WTC11 (cell line): ENCODE data around the gene SOCS7. TPM values are rescaled to one million over a fixed set of nuclear protein-coding genes. Genes with fewer than 3 reads are reported as not detected.

Experiments
- ATAC-seq: fragments of 200-7000 bp; cut with Tn5 transposase; 2 replicates; pipeline ENCODE4 v1.10.0; 2021; ENCODE audit warnings: mild to moderate bottlenecking, moderate library complexity
- CTCF ChIA-PET: fragments of 300-600 bp; sonication (Branson Sonifier 250); formaldehyde crosslinking; loops from one replicate; lab custom pipeline; 2021; ENCODE audit warnings: antibody characterized with exemption; lab: Charles Lee
- POLR2A ChIA-PET: fragments of 350-600 bp; sonication (Branson Sonifier 250); formaldehyde crosslinking; loops from one replicate; lab custom pipeline; 2021; ENCODE audit warnings: antibody characterized with exemption; lab: Charles Lee
- DNase-seq: peaks from one replicate; pipeline ENCODE4 v3.0.0; 2021; ENCODE audit warnings: low spot score
- H3K27ac Mint-ChIP-seq: 2 replicates; pipeline ENCODE4 v1.8.0; 2021; ENCODE audit warnings: mixed read lengths
- H3K27me3 Mint-ChIP-seq: 2 replicates; pipeline ENCODE4 v1.8.0; 2021; ENCODE audit warnings: low read depth, mild to moderate bottlenecking, moderate library complexity, mixed read lengths
- H3K36me3 Mint-ChIP-seq: 2 replicates; pipeline ENCODE4 v1.8.0; 2021; ENCODE audit warnings: mixed read lengths
- H3K4me1 Mint-ChIP-seq: 2 replicates; pipeline ENCODE4 v1.8.0; 2022; ENCODE audit warnings: mixed read lengths
- H3K4me3 Mint-ChIP-seq: 2 replicates; pipeline ENCODE4 v1.8.0; 2021; ENCODE audit warnings: mild to moderate bottlenecking, moderate library complexity, mixed read lengths
- H3K9me3 Mint-ChIP-seq: 2 replicates; pipeline ENCODE4 v1.8.0; 2021; ENCODE audit warnings: mixed read lengths
- CBFB ChIP-seq: sonication (generic); formaldehyde crosslinking; IDR thresholded peaks from 2 replicates; pipeline ENCODE4 v1.8.1; 2022; ENCODE audit warnings: mild to moderate bottlenecking, low read depth, missing genetic modification reagents
- ERG ChIP-seq: fragments of 250-450 bp; sonication (Bioruptor Pico); IDR thresholded peaks from 2 replicates; pipeline ENCODE4 v1.8.0; 2021; ENCODE audit warnings: mild to moderate bottlenecking
- ETV6 ChIP-seq: sonication (generic); formaldehyde crosslinking; IDR thresholded peaks from 2 replicates; pipeline ENCODE4 v1.8.1; 2022; ENCODE audit warnings: mild to moderate bottlenecking, missing genetic modification reagents
- FOXJ3 ChIP-seq: sonication (generic); formaldehyde crosslinking; IDR thresholded peaks from 2 replicates; pipeline ENCODE4 v1.9.0; 2021; ENCODE audit warnings: missing genetic modification reagents, mild to moderate bottlenecking, borderline replicate concordance
- FOXP1 ChIP-seq: sonication (generic); formaldehyde crosslinking; IDR thresholded peaks from 2 replicates; pipeline ENCODE4 v1.8.0; 2022; ENCODE audit warnings: missing genetic modification reagents, mild to moderate bottlenecking, moderate library complexity, borderline replicate concordance
- IRF2 ChIP-seq: sonication (generic); formaldehyde crosslinking; IDR thresholded peaks from 2 replicates; pipeline ENCODE4 v1.8.0; 2022; ENCODE audit warnings: low read depth, missing genetic modification reagents, borderline replicate concordance
- JAZF1 ChIP-seq: fragments of 250-450 bp; sonication (Bioruptor Pico); IDR thresholded peaks from 2 replicates; pipeline ENCODE4 v1.9.0; 2021; ENCODE audit warnings: moderate library complexity, mild to moderate bottlenecking, inconsistent platforms
- NFATC4 ChIP-seq: fragments of 250-450 bp; sonication (Bioruptor Pico); IDR thresholded peaks from 2 replicates; pipeline ENCODE4 v1.9.0; 2021; ENCODE audit warnings: mild to moderate bottlenecking
- NR3C1 ChIP-seq: sonication (generic); formaldehyde crosslinking; conservative IDR thresholded peaks from 2 replicates; pipeline ENCODE4 v1.8.1; 2023; ENCODE audit warnings: low read depth, mild to moderate bottlenecking, missing genetic modification reagents
- RELA ChIP-seq: sonication (generic); formaldehyde crosslinking; IDR thresholded peaks from 2 replicates; pipeline ENCODE4 v1.8.1; 2022; ENCODE audit warnings: missing genetic modification reagents, mild to moderate bottlenecking, borderline replicate concordance
- SMAD4 ChIP-seq: sonication (generic); formaldehyde crosslinking; IDR thresholded peaks from 2 replicates; pipeline ENCODE4 v1.8.0; 2022; ENCODE audit warnings: mild to moderate bottlenecking, missing genetic modification reagents
- SP1 ChIP-seq: sonication (generic); formaldehyde crosslinking; conservative IDR thresholded peaks from 2 replicates; pipeline ENCODE4 v1.8.1; 2022; ENCODE audit warnings: missing genetic modification reagents
- TCF7 ChIP-seq: sonication (generic); formaldehyde crosslinking; IDR thresholded peaks from 2 replicates; pipeline ENCODE4 v1.8.0; 2022; ENCODE audit warnings: mild to moderate bottlenecking, low read depth, missing genetic modification reagents, moderate library complexity
- TEAD4 ChIP-seq: sonication (generic); formaldehyde crosslinking; IDR thresholded peaks from 2 replicates; pipeline ENCODE4 v1.8.0; 2022; ENCODE audit warnings: mild to moderate bottlenecking, missing genetic modification reagents
- ZNF138 ChIP-seq: sonication (generic); formaldehyde crosslinking; conservative IDR thresholded peaks from 2 replicates; pipeline ENCODE4 v1.8.1; 2022; ENCODE audit warnings: mild to moderate bottlenecking, moderate library complexity, missing genetic modification reagents
- ZNF219 ChIP-seq: sonication (generic); formaldehyde crosslinking; IDR thresholded peaks from 2 replicates; pipeline ENCODE4 v1.8.0; 2023; ENCODE audit warnings: missing genetic modification reagents, mild to moderate bottlenecking, borderline replicate concordance
- ZNF232 ChIP-seq: sonication (generic); formaldehyde crosslinking; IDR thresholded peaks from 2 replicates; pipeline ENCODE4 v1.8.0; 2022; ENCODE audit warnings: mild to moderate bottlenecking, missing genetic modification reagents
- ZNF263 ChIP-seq: sonication (generic); formaldehyde crosslinking; IDR thresholded peaks from 2 replicates; pipeline ENCODE4 v1.8.1; 2022; ENCODE audit warnings: low read depth, mild to moderate bottlenecking, moderate library complexity, missing genetic modification reagents
- ZNF416 ChIP-seq: fragments of 250-450 bp; sonication (Bioruptor Pico); IDR thresholded peaks from 2 replicates; pipeline ENCODE4 v1.9.0; 2021; ENCODE audit warnings: mild to moderate bottlenecking, inconsistent platforms
- ZNF423 ChIP-seq: fragments of 250-450 bp; sonication (Bioruptor Pico); IDR thresholded peaks from 2 replicates; pipeline ENCODE4 v2.1.2; 2022; ENCODE audit warnings: mild to moderate bottlenecking, moderate library complexity
- ZNF671 ChIP-seq: fragments of 250-450 bp; sonication (Bioruptor Pico); IDR thresholded peaks from 2 replicates; pipeline ENCODE4 v1.8.0; 2021; ENCODE audit warnings: mild to moderate bottlenecking
- total RNA-seq: library from RNA; stranded (reverse); gene quantifications from 3 replicates; pipeline ENCODE4 v1.2.3, GENCODE V29; 2021
- TF ChIP-seq, protein P1 (sequence below): sonication (generic); formaldehyde crosslinking; IDR thresholded peaks from 2 replicates; pipeline ENCODE4 v1.8.0; 2023; ENCODE audit warnings: mild to moderate bottlenecking, missing genetic modification reagents
- TF ChIP-seq, protein P2 (sequence below): sonication (generic); formaldehyde crosslinking; IDR thresholded peaks from 2 replicates; pipeline ENCODE4 v1.8.0; 2022; ENCODE audit warnings: mild to moderate bottlenecking, missing genetic modification reagents
- TF ChIP-seq, protein P3 (sequence below): sonication (generic); formaldehyde crosslinking; IDR thresholded peaks from 2 replicates; pipeline ENCODE4 v1.8.0; 2022; ENCODE audit warnings: mild to moderate bottlenecking, missing genetic modification reagents
- TF ChIP-seq, protein P4 (sequence below): fragments of 250-450 bp; sonication (Bioruptor Pico); conservative IDR thresholded peaks from 2 replicates; pipeline ENCODE4 v1.9.0; 2021; ENCODE audit warnings: mild to moderate bottlenecking
- TF ChIP-seq, protein P5 (sequence below): fragments of 200-600 bp; IDR thresholded peaks from 2 replicates; pipeline ENCODE4 v1.8.0; 2022; ENCODE audit warnings: antibody characterized with exemption

SOCS7 gene
- total RNA-seq, 1 experiment from 2014 or later: 33.6 TPM

DNA sequence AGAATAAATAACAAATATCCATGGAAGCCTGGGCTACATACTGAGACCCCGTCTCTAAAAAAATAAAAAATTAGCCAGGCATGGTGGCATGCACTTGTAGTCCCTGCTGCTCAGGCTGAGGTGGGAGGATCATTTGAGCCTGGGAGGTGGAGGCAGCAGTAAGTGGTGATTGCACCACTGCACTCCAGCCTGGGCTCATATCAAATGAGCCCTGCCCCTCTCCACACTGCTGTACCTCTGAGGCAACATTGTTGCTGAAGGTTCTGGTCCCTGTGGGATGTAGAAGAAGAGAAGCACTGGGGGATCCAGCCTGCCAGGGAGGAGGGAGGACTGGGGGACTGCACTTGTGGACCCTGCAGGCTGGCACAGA lies 65.2 kb downstream of the SOCS7 start:
- Mint-ChIP-seq H3K27ac (no peak overlapping the region), H3K36me3 (no peaks in the 10 kb centered on the region), H3K4me1 (peaks cover 63% of the 10 kb centered on the region), H3K27me3 (peaks cover 38% of the 10 kb centered on the region), H3K9me3 (no peaks in the 10 kb centered on the region), H3K4me3 (peak overlapping the region; percentile 14; the same call in 1 of the 2 replicates)
- ATAC-seq: no peak
- ChIA-PET POLR2A (interaction anchor here (5.4 kb wide), 1 partner anchor 36 kb away, joined by 26 read pairs; no protein-coding TSS in a partner anchor), CTCF (interaction anchor here (1.2 to 9.5 kb wide), 4 partner anchors 27 to 92 kb away, joined by 3 to 222 read pairs (median 12); no protein-coding TSS in a partner anchor)
- DNase-seq: no peak
- TF ChIP-seq NFATC4 (no peak), ZNF671 (CRISPR knock-in tag) (no peak), ZNF263 (CRISPR knock-in tag) (no peak), ETV6 (CRISPR knock-in tag) (no peak), JAZF1 (no peak), TEAD4 (CRISPR knock-in tag) (no peak), ZNF219 (CRISPR knock-in tag) (no peak), ZNF416 (CRISPR knock-in tag) (no peak), SP1 (CRISPR knock-in tag) (no peak)
- TF ChIP-seq, protein P1, sequence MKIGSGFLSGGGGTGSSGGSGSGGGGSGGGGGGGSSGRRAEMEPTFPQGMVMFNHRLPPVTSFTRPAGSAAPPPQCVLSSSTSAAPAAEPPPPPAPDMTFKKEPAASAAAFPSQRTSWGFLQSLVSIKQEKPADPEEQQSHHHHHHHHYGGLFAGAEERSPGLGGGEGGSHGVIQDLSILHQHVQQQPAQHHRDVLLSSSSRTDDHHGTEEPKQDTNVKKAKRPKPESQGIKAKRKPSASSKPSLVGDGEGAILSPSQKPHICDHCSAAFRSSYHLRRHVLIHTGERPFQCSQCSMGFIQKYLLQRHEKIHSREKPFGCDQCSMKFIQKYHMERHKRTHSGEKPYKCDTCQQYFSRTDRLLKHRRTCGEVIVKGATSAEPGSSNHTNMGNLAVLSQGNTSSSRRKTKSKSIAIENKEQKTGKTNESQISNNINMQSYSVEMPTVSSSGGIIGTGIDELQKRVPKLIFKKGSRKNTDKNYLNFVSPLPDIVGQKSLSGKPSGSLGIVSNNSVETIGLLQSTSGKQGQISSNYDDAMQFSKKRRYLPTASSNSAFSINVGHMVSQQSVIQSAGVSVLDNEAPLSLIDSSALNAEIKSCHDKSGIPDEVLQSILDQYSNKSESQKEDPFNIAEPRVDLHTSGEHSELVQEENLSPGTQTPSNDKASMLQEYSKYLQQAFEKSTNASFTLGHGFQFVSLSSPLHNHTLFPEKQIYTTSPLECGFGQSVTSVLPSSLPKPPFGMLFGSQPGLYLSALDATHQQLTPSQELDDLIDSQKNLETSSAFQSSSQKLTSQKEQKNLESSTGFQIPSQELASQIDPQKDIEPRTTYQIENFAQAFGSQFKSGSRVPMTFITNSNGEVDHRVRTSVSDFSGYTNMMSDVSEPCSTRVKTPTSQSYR (CRISPR knock-in tag): no peak
- TF ChIP-seq, protein P2, sequence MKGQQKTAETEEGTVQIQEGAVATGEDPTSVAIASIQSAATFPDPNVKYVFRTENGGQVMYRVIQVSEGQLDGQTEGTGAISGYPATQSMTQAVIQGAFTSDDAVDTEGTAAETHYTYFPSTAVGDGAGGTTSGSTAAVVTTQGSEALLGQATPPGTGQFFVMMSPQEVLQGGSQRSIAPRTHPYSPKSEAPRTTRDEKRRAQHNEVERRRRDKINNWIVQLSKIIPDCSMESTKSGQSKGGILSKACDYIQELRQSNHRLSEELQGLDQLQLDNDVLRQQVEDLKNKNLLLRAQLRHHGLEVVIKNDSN: no peak
- TF ChIP-seq, protein P3, sequence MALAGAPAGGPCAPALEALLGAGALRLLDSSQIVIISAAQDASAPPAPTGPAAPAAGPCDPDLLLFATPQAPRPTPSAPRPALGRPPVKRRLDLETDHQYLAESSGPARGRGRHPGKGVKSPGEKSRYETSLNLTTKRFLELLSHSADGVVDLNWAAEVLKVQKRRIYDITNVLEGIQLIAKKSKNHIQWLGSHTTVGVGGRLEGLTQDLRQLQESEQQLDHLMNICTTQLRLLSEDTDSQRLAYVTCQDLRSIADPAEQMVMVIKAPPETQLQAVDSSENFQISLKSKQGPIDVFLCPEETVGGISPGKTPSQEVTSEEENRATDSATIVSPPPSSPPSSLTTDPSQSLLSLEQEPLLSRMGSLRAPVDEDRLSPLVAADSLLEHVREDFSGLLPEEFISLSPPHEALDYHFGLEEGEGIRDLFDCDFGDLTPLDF (CRISPR knock-in tag): no peak

DNA sequence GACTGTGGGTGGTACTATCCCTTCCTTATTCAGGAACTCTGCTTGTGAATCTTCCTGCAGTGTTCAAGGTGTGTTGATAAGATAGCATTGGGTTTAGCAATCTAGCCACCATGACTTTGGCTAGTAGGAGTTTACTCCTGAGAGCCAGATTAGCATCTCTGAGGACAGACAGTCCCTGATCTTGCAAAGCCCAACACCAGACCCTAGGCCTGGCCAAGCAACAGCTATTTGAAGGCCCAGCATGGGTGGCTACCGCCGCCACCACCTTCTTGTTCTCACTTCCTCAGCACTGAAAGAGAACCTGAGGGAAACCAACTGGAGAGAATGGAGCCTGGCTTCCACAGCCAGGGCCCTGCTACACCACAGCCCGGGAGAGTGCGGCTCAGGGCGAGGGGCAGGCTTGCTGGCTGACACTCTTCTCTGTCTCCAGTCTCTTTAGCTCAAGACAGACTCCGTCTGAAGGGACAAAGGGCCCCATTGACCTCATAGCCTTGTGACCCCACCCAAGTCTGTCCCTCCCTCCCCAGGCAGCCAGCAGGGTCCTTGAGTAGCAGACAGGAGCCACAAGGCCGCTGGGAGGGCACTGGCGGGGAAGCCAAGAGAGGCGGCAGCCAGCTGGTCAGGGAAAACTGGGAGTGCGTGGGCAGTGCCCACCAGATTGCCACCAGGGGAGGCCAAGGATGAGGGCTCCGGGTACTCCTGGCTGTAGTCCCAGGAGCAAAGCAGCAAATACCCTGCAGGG lies 65.7 kb downstream of the SOCS7 start:
- DNase-seq (no peak), ATAC-seq (no peak)
- no peaks in the 10 kb centered on the region for H3K9me3 Mint-ChIP-seq
- POLR2A ChIA-PET: interaction anchor here (0.6 to 5.4 kb wide), 2 partner anchors 35 to 116 kb away, joined by 3 to 26 read pairs; no protein-coding TSS in a partner anchor
- no peak overlapping the region for H3K27ac Mint-ChIP-seq
- CTCF ChIA-PET: interaction anchor here (1.2 to 9.5 kb wide), 4 partner anchors 26 to 92 kb away, joined by 3 to 222 read pairs (median 12); no protein-coding TSS in a partner anchor
- H3K4me3 Mint-ChIP-seq: no peak overlapping the region
- peaks cover 38% of the 10 kb centered on the region for H3K27me3 Mint-ChIP-seq
- peaks cover 66% of the 10 kb centered on the region for H3K4me1 Mint-ChIP-seq
- H3K36me3 Mint-ChIP-seq: no peaks in the 10 kb centered on the region
- TF ChIP-seq ZNF232 (CRISPR knock-in tag): no peak
- TF ChIP-seq CBFB (CRISPR knock-in tag): no peak
- no peak for TF ChIP-seq NR3C1 (CRISPR knock-in tag)
- no peak for TF ChIP-seq SMAD4 (CRISPR knock-in tag)
- no peak for TF ChIP-seq IRF2 (CRISPR knock-in tag)
- TF ChIP-seq, protein P4, sequence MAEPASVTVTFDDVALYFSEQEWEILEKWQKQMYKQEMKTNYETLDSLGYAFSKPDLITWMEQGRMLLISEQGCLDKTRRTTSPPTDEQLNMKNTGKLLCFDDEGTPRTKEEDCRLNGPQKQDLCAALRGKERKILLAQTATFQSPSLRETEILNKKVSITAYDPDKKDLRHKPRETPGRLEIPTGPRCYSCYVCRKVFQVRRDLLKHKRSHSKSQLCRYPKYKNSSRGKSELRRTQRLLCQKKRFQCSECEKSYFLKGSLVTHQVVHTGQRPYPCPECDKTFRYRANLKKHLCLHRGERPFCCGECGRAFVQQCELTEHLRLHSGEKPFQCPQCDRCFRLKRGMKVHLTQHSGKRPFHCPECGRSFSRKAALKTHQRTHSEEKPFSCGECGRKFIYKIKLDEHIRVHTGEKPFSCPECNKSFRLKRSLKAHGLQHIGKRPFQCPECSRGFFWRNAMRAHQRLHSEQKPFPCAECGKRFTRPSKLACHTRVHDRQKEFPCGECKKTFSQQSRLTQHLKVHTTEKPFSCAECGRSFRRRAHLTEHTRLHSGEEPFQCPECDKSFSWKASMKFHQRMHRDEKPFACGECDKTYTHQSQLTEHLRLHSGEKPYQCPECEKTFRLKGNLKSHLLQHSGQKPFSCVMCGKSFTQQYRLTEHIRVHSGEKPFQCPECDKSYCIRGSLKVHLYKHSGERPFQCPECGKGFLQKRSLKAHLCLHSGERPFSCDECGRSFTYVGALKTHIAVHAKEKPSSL (CRISPR knock-in tag): no peak
- no peak for TF ChIP-seq ERG (CRISPR knock-in tag)
- no peak for TF ChIP-seq ZNF423 (CRISPR knock-in tag)
- TF ChIP-seq ZNF138 (CRISPR knock-in tag): no peak
- TF ChIP-seq FOXJ3 (CRISPR knock-in tag): no peak
- TF ChIP-seq, protein P5, sequence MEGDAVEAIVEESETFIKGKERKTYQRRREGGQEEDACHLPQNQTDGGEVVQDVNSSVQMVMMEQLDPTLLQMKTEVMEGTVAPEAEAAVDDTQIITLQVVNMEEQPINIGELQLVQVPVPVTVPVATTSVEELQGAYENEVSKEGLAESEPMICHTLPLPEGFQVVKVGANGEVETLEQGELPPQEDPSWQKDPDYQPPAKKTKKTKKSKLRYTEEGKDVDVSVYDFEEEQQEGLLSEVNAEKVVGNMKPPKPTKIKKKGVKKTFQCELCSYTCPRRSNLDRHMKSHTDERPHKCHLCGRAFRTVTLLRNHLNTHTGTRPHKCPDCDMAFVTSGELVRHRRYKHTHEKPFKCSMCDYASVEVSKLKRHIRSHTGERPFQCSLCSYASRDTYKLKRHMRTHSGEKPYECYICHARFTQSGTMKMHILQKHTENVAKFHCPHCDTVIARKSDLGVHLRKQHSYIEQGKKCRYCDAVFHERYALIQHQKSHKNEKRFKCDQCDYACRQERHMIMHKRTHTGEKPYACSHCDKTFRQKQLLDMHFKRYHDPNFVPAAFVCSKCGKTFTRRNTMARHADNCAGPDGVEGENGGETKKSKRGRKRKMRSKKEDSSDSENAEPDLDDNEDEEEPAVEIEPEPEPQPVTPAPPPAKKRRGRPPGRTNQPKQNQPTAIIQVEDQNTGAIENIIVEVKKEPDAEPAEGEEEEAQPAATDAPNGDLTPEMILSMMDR: no peak
- TF ChIP-seq RELA: no peak
- TF ChIP-seq TCF7 (CRISPR knock-in tag): no peak
- no peak for TF ChIP-seq FOXP1 (CRISPR knock-in tag)
